ENCODE results near the gene ESF1.
A peak's percentile ranks its signal among the peaks of the same experiment; 100 is the strongest.

Gene ESF1

GRCh38 chr20:13800728-13801134, 16.0 kb upstream of the ESF1 start:
- Mint-ChIP-seq H3K27ac (no peak overlapping the region), H3K27me3 (no peaks in the 10 kb centered on the region), H3K36me3 (peaks cover 41% of the 10 kb centered on the region), H3K9me3 (no peaks in the 10 kb centered on the region), H3K4me3 (no peak overlapping the region), H3K4me1 (no peaks in the 10 kb centered on the region)
- CTCF ChIA-PET: interaction anchor here (1.3 kb wide), 1 partner anchor 12 kb away, joined by 4 read pairs; no protein-coding TSS in a partner anchor
- no peak for DNase-seq

GRCh38 chr20:13799974-13800373, 15.3 kb upstream of the ESF1 start:
- CTCF ChIA-PET: no interaction called here
- DNase-seq: no peak

GRCh38 chr20:13799040-13799439, 14.3 kb upstream of the ESF1 start:
- CTCF ChIA-PET: no interaction called here

More at GRCh38 chr20:13799974-13800373, 15.3 kb upstream of the ESF1 start:
- no peak overlapping the region for H3K4me3 Mint-ChIP-seq
- H3K4me1 Mint-ChIP-seq: no peaks in the 10 kb centered on the region
- no peaks in the 10 kb centered on the region for H3K27me3 Mint-ChIP-seq
- H3K36me3 Mint-ChIP-seq: peaks cover 44% of the 10 kb centered on the region
- no peak overlapping the region for H3K27ac Mint-ChIP-seq
- no peaks in the 10 kb centered on the region for H3K9me3 Mint-ChIP-seq

GRCh38 chr20:13794667-13795066, 9.9 kb upstream of the ESF1 start:
- no peaks in the 10 kb centered on the region for H3K27me3 Mint-ChIP-seq
- peaks cover 2% of the 10 kb centered on the region for H3K4me1 Mint-ChIP-seq
- H3K4me3 Mint-ChIP-seq: no peak overlapping the region
- no peaks in the 10 kb centered on the region for H3K9me3 Mint-ChIP-seq
- CTCF ChIA-PET: no interaction called here
- no peak overlapping the region for H3K27ac Mint-ChIP-seq
- peaks cover 54% of the 10 kb centered on the region for H3K36me3 Mint-ChIP-seq
- no peak for DNase-seq

More at GRCh38 chr20:13799040-13799439, 14.3 kb upstream of the ESF1 start:
- Mint-ChIP-seq H3K9me3 (no peaks in the 10 kb centered on the region), H3K4me1 (no peaks in the 10 kb centered on the region), H3K36me3 (peaks cover 47% of the 10 kb centered on the region), H3K4me3 (no peak overlapping the region), H3K27ac (no peak overlapping the region), H3K27me3 (no peaks in the 10 kb centered on the region)
- DNase-seq: no peak

GRCh38 chr20:13793001-13793400, 8.3 kb upstream of the ESF1 start:
- no peak for DNase-seq
- CTCF ChIA-PET: interaction anchor here (1.2 to 1.5 kb wide), 2 partner anchors 9 to 26 kb away, joined by 3 read pairs; partner anchors contain the start of genes ESF1 and NDUFAF5
- H3K27ac Mint-ChIP-seq: no peak overlapping the region
- peaks cover 46% of the 10 kb centered on the region for H3K36me3 Mint-ChIP-seq
- H3K4me3 Mint-ChIP-seq: no peak overlapping the region
- H3K27me3 Mint-ChIP-seq: no peaks in the 10 kb centered on the region
- H3K9me3 Mint-ChIP-seq: no peaks in the 10 kb centered on the region
- peaks cover 4% of the 10 kb centered on the region for H3K4me1 Mint-ChIP-seq

- Mint-ChIP-seq H3K4me3 (no peak overlapping the region), H3K27me3 (no peaks in the 10 kb centered on the region), H3K4me1 (peaks cover 12% of the 10 kb centered on the region), H3K9me3 (no peaks in the 10 kb centered on the region), H3K27ac (no peak overlapping the region), H3K36me3 (peaks cover 47% of the 10 kb centered on the region)
- no peak for DNase-seq
- CTCF ChIA-PET: interaction anchor here (0.9 to 1.5 kb wide), 3 partner anchors 7 to 28 kb away, joined by 3 read pairs; partner anchors contain the start of genes ESF1 and NDUFAF5
Observed at GRCh38 chr20:13791540-13792459, 7.1 kb upstream of the ESF1 start.

- DNase-seq: no peak
- H3K4me1 Mint-ChIP-seq: peaks cover 23% of the 10 kb centered on the region
- no peak overlapping the region for H3K27ac Mint-ChIP-seq
- H3K4me3 Mint-ChIP-seq: no peak overlapping the region
- peaks cover 40% of the 10 kb centered on the region for H3K36me3 Mint-ChIP-seq
- no peaks in the 10 kb centered on the region for H3K27me3 Mint-ChIP-seq
- CTCF ChIA-PET: interaction anchor here (0.9 kb wide), 1 partner anchor 20 kb away, joined by 3 read pairs; no protein-coding TSS in a partner anchor
- no peaks in the 10 kb centered on the region for H3K9me3 Mint-ChIP-seq
Observed at GRCh38 chr20:13790708-13791107, 6.0 kb upstream of the ESF1 start.

- Mint-ChIP-seq H3K27ac (peak overlapping the region; percentile 38), H3K4me1 (peaks cover 36% of the 10 kb centered on the region), H3K36me3 (peaks cover 30% of the 10 kb centered on the region), H3K4me3 (no peak overlapping the region), H3K27me3 (no peaks in the 10 kb centered on the region), H3K9me3 (no peaks in the 10 kb centered on the region)
- CTCF ChIA-PET: interaction anchor here (0.7 to 2.0 kb wide), 10 partner anchors 11 to 861 kb away, joined by 3 to 10 read pairs (median 3); no protein-coding TSS in a partner anchor
- DNase-seq: peak; percentile 61
Observed at GRCh38 chr20:13788167-13788834, 3.6 kb upstream of the ESF1 start.

GRCh38 chr20:13786143-13786828, 1.6 kb upstream of the ESF1 start:
- H3K4me3 Mint-ChIP-seq: peak overlapping the region; percentile 99
- no peaks in the 10 kb centered on the region for H3K27me3 Mint-ChIP-seq
- H3K9me3 Mint-ChIP-seq: no peaks in the 10 kb centered on the region
- no peak for DNase-seq
- H3K27ac Mint-ChIP-seq: peak overlapping the region; percentile 95
- peaks cover 39% of the 10 kb centered on the region for H3K4me1 Mint-ChIP-seq
- CTCF ChIA-PET: interaction anchor here (1.3 to 2.7 kb wide), 2 partner anchors 15 to 16 kb away, joined by 3 to 9 read pairs; no protein-coding TSS in a partner anchor
- H3K36me3 Mint-ChIP-seq: peaks cover 31% of the 10 kb centered on the region

GRCh38 chr20:13784271-13784892, 337 bp downstream of the ESF1 start:
- Mint-ChIP-seq H3K4me1 (peaks cover 45% of the 10 kb centered on the region), H3K9me3 (no peaks in the 10 kb centered on the region)
- no peak for DNase-seq

GRCh38 chr20:13783528-13783927, 1.2 kb downstream of the ESF1 start:
- no peaks in the 10 kb centered on the region for H3K27me3 Mint-ChIP-seq
- DNase-seq: no peak
- H3K9me3 Mint-ChIP-seq: no peaks in the 10 kb centered on the region
- H3K27ac Mint-ChIP-seq: no peak overlapping the region
- H3K4me1 Mint-ChIP-seq: peaks cover 45% of the 10 kb centered on the region
- CTCF ChIA-PET: interaction anchor here (1.5 to 2.7 kb wide), 2 partner anchors 9 to 12 kb away, joined by 3 to 9 read pairs; no protein-coding TSS in a partner anchor
- H3K4me3 Mint-ChIP-seq: peak overlapping the region; percentile 99
- H3K36me3 Mint-ChIP-seq: peaks cover 25% of the 10 kb centered on the region

More at GRCh38 chr20:13784271-13784892, 337 bp downstream of the ESF1 start:
- CTCF ChIA-PET: interaction anchor here (1.5 to 2.7 kb wide), 2 partner anchors 8 to 13 kb away, joined by 3 to 9 read pairs; no protein-coding TSS in a partner anchor
- peaks cover 25% of the 10 kb centered on the region for H3K36me3 Mint-ChIP-seq
- peak overlapping the region; percentile 99 for H3K4me3 Mint-ChIP-seq
- H3K27me3 Mint-ChIP-seq: no peaks in the 10 kb centered on the region
- H3K27ac Mint-ChIP-seq: peak overlapping the region; percentile 95

- no peak overlapping the region for H3K4me3 Mint-ChIP-seq
- peaks cover 36% of the 10 kb centered on the region for H3K36me3 Mint-ChIP-seq
- CTCF ChIA-PET: no interaction called here
- H3K9me3 Mint-ChIP-seq: no peaks in the 10 kb centered on the region
- no peak for DNase-seq
- peaks cover 24% of the 10 kb centered on the region for H3K4me1 Mint-ChIP-seq
- H3K27ac Mint-ChIP-seq: no peak overlapping the region
- no peaks in the 10 kb centered on the region for H3K27me3 Mint-ChIP-seq
Observed at GRCh38 chr20:13778827-13779226, 5.9 kb downstream of the ESF1 start.

- no peaks in the 10 kb centered on the region for H3K27me3 Mint-ChIP-seq
Observed at GRCh38 chr20:13777171-13777601, 7.5 kb downstream of the ESF1 start.

More at GRCh38 chr20:13777171-13777601, 7.5 kb downstream of the ESF1 start:
- Mint-ChIP-seq H3K36me3 (peaks cover 37% of the 10 kb centered on the region), H3K4me3 (no peak overlapping the region), H3K9me3 (no peaks in the 10 kb centered on the region), H3K27ac (no peak overlapping the region), H3K4me1 (peaks cover 16% of the 10 kb centered on the region)
- CTCF ChIA-PET: interaction anchor here (0.7 to 1.1 kb wide), 3 partner anchors 11 to 43 kb away, joined by 3 to 4 read pairs (median 3); no protein-coding TSS in a partner anchor
- no peak for DNase-seq

Data from activated naive CD4-positive, alpha-beta T cell treated with anti-CD3 and anti-CD28 coated beads, Interleukin-2, amount 10 ng/mL, durations not matched to agents 7 days and 5 days (primary cell).